WERI-Rb-1 (cell line): ENCODE data around the gene RAD51B.
"Not testable (repeated sequence)": the region's sequence is repeated elsewhere in the genome, so short reads cannot be mapped to it uniquely, and the experiment has no call there.

ENCODE experiments used
- DNase-seq: peaks from one replicate; pipeline ENCODE4 v3.0.0-alpha.2; 2020
- H3K27ac ChIP-seq: fragments of 250-450 bp; sonication (Bioruptor Pico); 2 replicates; pipeline ENCODE4 v1.5.1; 2020; ENCODE audit warnings: mild to moderate bottlenecking, moderate library complexity
- H3K27me3 ChIP-seq: fragments of 250-450 bp; sonication (Bioruptor Pico); 2 replicates; pipeline ENCODE4 v1.5.1; 2021; ENCODE audit warnings: mild to moderate bottlenecking, low read depth, moderate library complexity; ENCODE audit not compliant: insufficient read depth, severe bottlenecking
- H3K36me3 ChIP-seq: fragments of 250-450 bp; sonication (Bioruptor Pico); 2 replicates; pipeline ENCODE4 v1.5.1; 2020; ENCODE audit warnings: mild to moderate bottlenecking, moderate library complexity
- H3K4me3 ChIP-seq: 2 replicates; pipeline ENCODE4 v1.5.1; 2011; ENCODE audit warnings: low read depth, mild to moderate bottlenecking, control low read depth, low read length
- H3K9me3 ChIP-seq: fragments of 250-450 bp; sonication (Bioruptor Pico); 2 replicates; pipeline ENCODE4 v1.5.1; 2021; ENCODE audit warnings: mild to moderate bottlenecking, moderate library complexity; ENCODE audit not compliant: severe bottlenecking
- TF ChIP-seq, protein P1 (sequence below): IDR thresholded peaks from 2 replicates; pipeline ENCODE4 v1.5.1; 2011; ENCODE audit warnings: low read depth, mild to moderate bottlenecking, control low read depth, inconsistent platforms, low read length

Gene RAD51B

DNA sequence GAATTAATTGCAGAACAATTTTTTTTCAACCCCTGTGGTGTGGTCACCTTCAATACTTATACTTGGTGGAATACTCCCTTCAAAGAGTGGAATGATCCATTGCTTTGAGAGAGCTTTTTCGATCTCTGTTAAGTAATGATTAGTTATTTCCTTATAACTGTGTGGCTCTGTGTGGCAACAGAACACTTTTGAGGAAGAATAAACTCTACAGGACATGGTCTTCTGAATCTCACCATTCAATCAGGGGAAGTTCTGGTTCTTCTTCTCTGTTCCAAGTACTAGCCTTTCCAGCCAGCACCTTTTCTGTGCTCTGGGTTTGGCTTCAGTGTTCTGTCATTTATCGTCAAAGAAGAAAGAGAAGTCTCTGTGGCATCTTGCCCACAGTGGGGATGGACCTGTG is 604.1 kb downstream of the RAD51B start:
- no peak overlapping the region for H3K4me3 ChIP-seq
- no peaks in the 10 kb centered on the region for H3K9me3 ChIP-seq
- H3K36me3 ChIP-seq = no peaks in the 10 kb centered on the region
- H3K27me3 ChIP-seq = no peaks in the 10 kb centered on the region
- TF ChIP-seq, protein P1, sequence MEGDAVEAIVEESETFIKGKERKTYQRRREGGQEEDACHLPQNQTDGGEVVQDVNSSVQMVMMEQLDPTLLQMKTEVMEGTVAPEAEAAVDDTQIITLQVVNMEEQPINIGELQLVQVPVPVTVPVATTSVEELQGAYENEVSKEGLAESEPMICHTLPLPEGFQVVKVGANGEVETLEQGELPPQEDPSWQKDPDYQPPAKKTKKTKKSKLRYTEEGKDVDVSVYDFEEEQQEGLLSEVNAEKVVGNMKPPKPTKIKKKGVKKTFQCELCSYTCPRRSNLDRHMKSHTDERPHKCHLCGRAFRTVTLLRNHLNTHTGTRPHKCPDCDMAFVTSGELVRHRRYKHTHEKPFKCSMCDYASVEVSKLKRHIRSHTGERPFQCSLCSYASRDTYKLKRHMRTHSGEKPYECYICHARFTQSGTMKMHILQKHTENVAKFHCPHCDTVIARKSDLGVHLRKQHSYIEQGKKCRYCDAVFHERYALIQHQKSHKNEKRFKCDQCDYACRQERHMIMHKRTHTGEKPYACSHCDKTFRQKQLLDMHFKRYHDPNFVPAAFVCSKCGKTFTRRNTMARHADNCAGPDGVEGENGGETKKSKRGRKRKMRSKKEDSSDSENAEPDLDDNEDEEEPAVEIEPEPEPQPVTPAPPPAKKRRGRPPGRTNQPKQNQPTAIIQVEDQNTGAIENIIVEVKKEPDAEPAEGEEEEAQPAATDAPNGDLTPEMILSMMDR = no peak
- no peak overlapping the region for H3K27ac ChIP-seq
- DNase-seq = no peak

DNA sequence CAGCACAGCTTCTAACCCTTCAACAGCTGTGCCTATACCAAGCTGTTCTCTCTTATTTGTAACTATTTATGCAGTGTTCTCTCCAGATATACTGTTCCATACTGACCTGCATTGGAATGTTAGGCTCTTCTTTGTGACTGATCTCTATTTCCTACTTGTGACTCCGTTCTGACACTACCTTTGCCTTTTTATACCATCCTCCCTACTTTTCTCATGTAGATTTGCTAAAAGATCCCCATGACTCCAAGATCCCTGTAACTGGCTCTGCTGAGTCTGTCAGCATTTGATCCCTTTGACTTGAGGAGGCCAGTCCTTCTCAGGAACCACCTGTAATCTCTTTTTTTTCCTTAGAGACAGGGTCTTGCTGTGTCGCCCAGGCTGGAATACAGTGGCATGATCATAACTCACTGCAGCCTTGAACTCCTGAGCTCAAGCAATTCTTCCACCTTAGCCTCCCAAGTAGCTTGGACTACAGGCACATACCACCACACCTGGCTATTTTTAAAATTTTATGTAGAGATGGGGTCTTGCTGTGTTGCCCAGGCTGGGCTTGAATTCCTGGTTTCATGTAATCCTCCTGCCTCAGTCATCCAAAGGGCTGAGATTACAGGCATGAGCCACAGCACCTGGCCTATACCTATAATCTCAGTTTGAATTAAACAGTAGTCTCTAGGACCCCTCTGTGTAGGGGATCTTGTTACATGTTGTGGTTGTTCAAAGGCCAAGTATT is 605.0 kb downstream of the RAD51B start:
- Histone ChIP-seq H3K36me3 (no peaks in the 10 kb centered on the region), H3K4me3 (no peak overlapping the region), H3K27me3 (no peaks in the 10 kb centered on the region), H3K9me3 (peaks cover 3% of the 10 kb centered on the region), H3K27ac (no peak overlapping the region)
- TF ChIP-seq, protein P1 = no peak
- no peak for DNase-seq

DNA sequence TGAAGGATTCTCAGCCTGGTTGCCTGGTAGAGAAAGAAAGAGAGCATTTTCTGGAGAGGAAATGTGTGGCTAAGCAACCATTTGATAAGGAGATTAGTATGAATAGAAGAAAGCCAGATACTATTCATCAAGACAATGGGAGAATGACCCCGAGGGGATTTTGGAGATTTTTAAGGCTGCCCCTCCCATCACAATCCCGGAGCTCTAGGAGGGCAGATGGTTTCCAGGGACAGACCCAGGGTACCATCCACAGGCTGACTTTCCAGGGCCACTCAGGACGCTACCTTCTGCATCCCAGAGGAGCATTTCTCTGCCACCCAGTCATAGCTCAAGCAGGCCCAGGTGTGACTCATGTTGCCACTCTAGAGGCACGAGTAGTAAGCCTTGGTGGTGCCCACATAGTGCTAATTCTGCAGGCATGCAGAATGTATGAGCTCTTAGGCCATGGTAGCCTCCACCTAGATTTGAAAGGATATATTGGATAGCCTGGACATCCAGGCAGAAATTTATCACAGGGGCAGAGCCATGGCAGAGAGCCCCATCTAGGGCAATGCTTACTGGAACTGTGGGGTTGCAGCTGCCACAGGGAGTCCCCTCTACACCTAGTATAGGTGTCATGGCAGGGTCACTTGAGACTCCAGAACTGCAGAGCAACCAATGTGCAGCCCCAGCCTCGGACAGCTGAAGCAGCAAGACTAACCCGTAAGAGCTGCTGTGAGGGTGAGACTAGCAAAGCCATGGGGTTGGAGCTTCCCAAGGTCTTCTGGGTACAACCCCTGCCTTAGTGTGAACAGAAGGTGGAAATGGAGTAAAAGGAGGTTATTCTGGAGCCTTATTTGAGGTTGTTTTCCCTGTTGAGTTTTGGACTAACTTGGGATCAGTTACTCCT is 607.3 kb downstream of the RAD51B start:
- no peak for DNase-seq
- Histone ChIP-seq H3K9me3 (peaks cover 3% of the 10 kb centered on the region), H3K4me3 (no peak overlapping the region), H3K36me3 (no peaks in the 10 kb centered on the region), H3K27me3 (no peaks in the 10 kb centered on the region), H3K27ac (no peak overlapping the region)
- TF ChIP-seq, protein P1 = no peak

DNA sequence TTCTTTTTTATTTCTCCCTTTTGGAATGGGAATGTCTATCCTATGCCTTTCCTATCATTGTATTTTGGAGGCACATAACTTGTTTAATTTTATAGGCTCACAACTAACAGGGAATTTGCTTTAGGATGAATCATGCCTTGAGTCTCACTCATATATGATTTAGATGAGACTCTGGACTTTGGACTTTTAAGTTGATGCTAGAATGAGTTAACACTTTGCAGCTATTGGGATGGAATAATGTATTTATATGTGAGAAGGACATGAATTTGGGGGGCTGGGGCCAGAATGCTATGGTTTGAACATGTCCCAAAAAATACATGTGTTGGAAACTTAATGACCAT is 607.9 kb downstream of the RAD51B start:
- Histone ChIP-seq H3K27me3 (no peaks in the 10 kb centered on the region), H3K9me3 (peaks cover 3% of the 10 kb centered on the region), H3K27ac (no peak overlapping the region), H3K4me3 (no peak overlapping the region), H3K36me3 (no peaks in the 10 kb centered on the region)
- DNase-seq = no peak
- TF ChIP-seq, protein P1 = no peak

DNA sequence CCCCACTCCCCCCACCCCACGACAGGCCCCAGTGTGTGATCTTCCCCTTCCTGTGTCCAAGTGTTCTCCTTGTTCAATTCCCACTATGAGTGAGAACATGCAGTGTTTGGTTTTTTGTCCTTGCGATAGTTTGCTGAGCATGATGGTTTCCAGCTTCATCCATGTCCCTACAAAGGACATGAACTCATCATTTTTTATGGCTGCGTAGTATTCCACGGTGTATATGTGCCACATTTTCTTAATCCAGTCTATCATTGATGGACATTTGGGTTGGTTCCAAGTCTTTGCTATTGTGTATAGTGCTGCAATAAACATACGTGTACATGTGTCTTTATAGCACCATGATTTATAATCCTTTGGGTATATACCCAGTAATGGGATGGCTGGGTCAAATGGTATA is 609.3 kb downstream of the RAD51B start:
- H3K9me3 ChIP-seq, H3K27me3 ChIP-seq, H3K27ac ChIP-seq, H3K36me3 ChIP-seq, DNase-seq, H3K4me3 ChIP-seq: not testable (repeated sequence)

DNA sequence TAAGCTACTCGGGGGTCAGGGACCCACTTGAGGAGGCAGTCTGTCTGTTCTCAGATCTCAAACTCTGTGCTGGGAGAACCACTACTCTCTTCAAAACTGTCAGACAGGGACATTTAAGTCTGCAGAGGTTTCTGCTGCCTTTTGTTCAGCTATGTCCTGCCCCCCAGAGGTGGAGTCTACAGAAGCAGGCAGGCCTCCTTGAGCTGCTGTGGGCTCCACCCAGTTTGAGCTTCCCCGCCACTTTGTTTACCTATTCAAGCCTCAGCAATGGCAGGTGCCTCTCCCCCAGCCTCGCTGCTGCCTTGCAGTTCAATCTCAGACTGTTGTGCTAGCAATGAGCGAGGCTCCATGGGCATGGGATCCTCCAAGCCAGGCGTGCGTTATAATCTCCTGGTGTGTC is 614.6 kb downstream of the RAD51B start:
- H3K9me3 ChIP-seq, H3K27me3 ChIP-seq, H3K36me3 ChIP-seq, H3K27ac ChIP-seq, H3K4me3 ChIP-seq: not testable (repeated sequence)
- DNase-seq = peak; percentile 18

DNA sequence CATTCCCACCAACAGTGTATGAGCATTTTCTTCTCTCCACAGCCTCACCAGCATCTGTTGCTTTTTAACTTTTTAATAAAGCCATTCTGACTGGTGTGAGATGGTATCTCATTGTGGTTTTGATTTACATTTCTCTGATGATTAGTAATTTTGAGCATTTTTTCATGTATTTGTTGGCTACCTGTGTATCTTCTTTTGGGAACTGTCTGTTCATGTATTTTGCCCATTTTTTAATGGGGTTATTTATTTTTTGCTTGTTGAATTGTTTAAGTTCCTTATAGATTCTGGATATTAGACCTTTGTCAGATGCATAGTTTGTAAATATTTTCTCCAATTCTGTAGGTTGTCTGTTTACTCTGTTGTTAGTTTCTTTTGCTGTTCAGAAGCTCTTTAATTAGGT is 616.1 kb downstream of the RAD51B start:
- not testable (repeated sequence) for DNase-seq, H3K27me3 ChIP-seq, H3K4me3 ChIP-seq, H3K36me3 ChIP-seq, H3K27ac ChIP-seq, H3K9me3 ChIP-seq
